ENCODE data around the gene MED27.

MED27 gene

GRCh38 chr9:131997779-131998178 is 81.9 kb downstream of the MED27 start:
- no peak for DNase-seq (ENCODE audit: low read depth in 2 of 2)

GRCh38 chr9:131997076-131997475 is 82.6 kb downstream of the MED27 start:
- DNase-seq (ENCODE audit: low read depth in 2 of 2), result no peak

GRCh38 chr9:131995382-131995781 is 84.3 kb downstream of the MED27 start:
- no peak for DNase-seq (ENCODE audit: low read depth in 2 of 2)

- DNase-seq (ENCODE audit: low read depth in 2 of 2), result no peak
Measured at GRCh38 chr9:131994364-131995125, 85.1 kb downstream of the MED27 start.

- DNase-seq (ENCODE audit: low read depth in 2 of 2), result no peak
Measured at GRCh38 chr9:131992906-131993657, 86.6 kb downstream of the MED27 start.

GRCh38 chr9:131987232-131987631 is 92.4 kb downstream of the MED27 start:
- DNase-seq (ENCODE audit: low read depth in 2 of 2), result no peak

GRCh38 chr9:131986576-131986975 is 93.1 kb downstream of the MED27 start:
- no peak for DNase-seq (ENCODE audit: low read depth in 2 of 2)

GRCh38 chr9:131986089-131986488 is 93.6 kb downstream of the MED27 start:
- no peak for DNase-seq (ENCODE audit: low read depth in 2 of 2)

GRCh38 chr9:131984564-131984963 is 95.1 kb downstream of the MED27 start:
- DNase-seq (ENCODE audit: low read depth in 2 of 2), result no peak

GRCh38 chr9:131982671-131983239 is 96.9 kb downstream of the MED27 start:
- DNase-seq (ENCODE audit: low read depth in 2 of 2), result no peak

- no peak for DNase-seq (ENCODE audit: low read depth in 2 of 2)
Measured at GRCh38 chr9:131982102-131982501, 97.6 kb downstream of the MED27 start.

- no peak for DNase-seq (ENCODE audit: low read depth in 2 of 2)
Measured at GRCh38 chr9:131981116-131981776, 98.4 kb downstream of the MED27 start.

- DNase-seq (ENCODE audit: low read depth in 2 of 2), result no peak
Measured at GRCh38 chr9:131980267-131981016, 99.2 kb downstream of the MED27 start.

- DNase-seq (ENCODE audit: low read depth in 2 of 2), result no peak
Measured at GRCh38 chr9:131977109-131977838, 102.4 kb downstream of the MED27 start.

- no peak for DNase-seq (ENCODE audit: low read depth in 2 of 2)
Measured at GRCh38 chr9:131976157-131977108, 103.2 kb downstream of the MED27 start.

- DNase-seq (ENCODE audit: low read depth in 2 of 2), result no peak
Measured at GRCh38 chr9:131972889-131973288, 106.8 kb downstream of the MED27 start.

- DNase-seq (ENCODE audit: low read depth in 2 of 2), result no peak
Measured at GRCh38 chr9:131971482-131972074, 108.1 kb downstream of the MED27 start.

- no peak for DNase-seq (ENCODE audit: low read depth in 2 of 2)
Measured at GRCh38 chr9:131969469-131969989, 110.1 kb downstream of the MED27 start.

GRCh38 chr9:131968632-131969031 is 111.0 kb downstream of the MED27 start:
- DNase-seq (ENCODE audit: low read depth in 2 of 2), result no peak
